Fibroblast of gingiva (primary cell): ENCODE measurements around the gene TPST2.

Experiments used
- DNase-seq: peaks from one replicate; pipeline ENCODE4 v3.0.0-alpha.2; 2011; ENCODE audit warnings: low read depth

TPST2 gene

GRCh38 chr22:26489447-26490036, 100.4 kb downstream of the TPST2 start:
- no peak for DNase-seq

GRCh38 chr22:26487996-26488395, 101.9 kb downstream of the TPST2 start:
- no peak for DNase-seq

- DNase-seq = no peak
Measured at GRCh38 chr22:26486394-26486793, 103.5 kb downstream of the TPST2 start.

- DNase-seq = no peak
Measured at GRCh38 chr22:26485806-26486390, 104.0 kb downstream of the TPST2 start.

GRCh38 chr22:26485013-26485412, 104.9 kb downstream of the TPST2 start:
- peak; percentile 37 for DNase-seq

- DNase-seq = no peak
Measured at GRCh38 chr22:26484360-26484706, 105.6 kb downstream of the TPST2 start.

GRCh38 chr22:26483439-26484359, 106.2 kb downstream of the TPST2 start, which contains the start of the genes HPS4 and SRRD:
Gene HPS4 (minus strand): TSS chr22:26483783. CDS start chr22:26481762, 2,021 bp downstream.
Gene SRRD (plus strand): TSS chr22:26483877. CDS start chr22:26483891, 14 bp downstream.
- DNase-seq = peak; percentile 89

- no peak for DNase-seq
Measured at GRCh38 chr22:26483043-26483438, 106.9 kb downstream of the TPST2 start.

GRCh38 chr22:26482161-26482560, 107.8 kb downstream of the TPST2 start:
- DNase-seq = no peak

GRCh38 chr22:26481694-26482093, 108.2 kb downstream of the TPST2 start:
- DNase-seq = no peak

- no peak for DNase-seq
Measured at GRCh38 chr22:26481112-26481693, 108.7 kb downstream of the TPST2 start.

- no peak for DNase-seq
Measured at GRCh38 chr22:26480611-26480932, 109.4 kb downstream of the TPST2 start.

GRCh38 chr22:26479792-26480610, 109.9 kb downstream of the TPST2 start:
- no peak for DNase-seq

GRCh38 chr22:26479043-26479791, 110.7 kb downstream of the TPST2 start:
- no peak for DNase-seq

GRCh38 chr22:26477341-26477731, 112.6 kb downstream of the TPST2 start:
- no peak for DNase-seq

GRCh38 chr22:26476705-26477340, 113.1 kb downstream of the TPST2 start:
- DNase-seq = no peak

- no peak for DNase-seq
Measured at GRCh38 chr22:26474682-26475081, 115.2 kb downstream of the TPST2 start.
